Gastrocnemius medialis (tissue), 4 donors: ENCODE data around the gene SLC7A4. TPM values are rescaled to one million over a fixed set of nuclear protein-coding genes. Genes with fewer than 3 reads are reported as not detected.
"Not testable (repeated sequence)": the region's sequence is repeated elsewhere in the genome, so short reads cannot be mapped to it uniquely, and the experiment has no call there.

Source experiments
- ATAC-seq, 2 donors: fragments of 150-250 bp; one replicate each; pipeline ENCODE4 v1.9.1; 2016
- DNase-seq, 2 donors: peaks; one replicate each; pipeline ENCODE4 v3.0.0-alpha.2; 2019
- H3K27ac ChIP-seq, 4 donors: fragments of 200-600 bp; sonication (generic); 1 replicate in 1 of 4; 2 replicates in 3 of 4; pipeline ENCODE4 v1.5.1; 2016 to 2018; ENCODE audit warnings: mild to moderate bottlenecking in 2 of 4, moderate library complexity in 1 of 4
- H3K27me3 ChIP-seq, 3 donors: fragments of 200-600 bp; sonication (generic) in 2 of 3; 1 replicate in 1 of 3; 2 replicates in 2 of 3; pipeline versions ENCODE4 v1.5.1 to v1.6.0; 2016 to 2019; ENCODE audit warnings: mild to moderate bottlenecking in 1 of 3, moderate library complexity in 1 of 3
- H3K36me3 ChIP-seq, 2 donors: fragments of 200-600 bp; sonication (generic) in 1 of 2; one replicate each; pipeline ENCODE4 v1.5.1; 2017 to 2018
- H3K4me1 ChIP-seq, 2 donors: fragments of 200-600 bp; sonication (generic) in 1 of 2; one replicate each; pipeline ENCODE4 v1.5.1; 2016 to 2017; ENCODE audit warnings: mild to moderate bottlenecking in 2 of 2
- H3K4me3 ChIP-seq, 4 donors: fragments of 200-600 bp; sonication (generic) in 3 of 4; 1 replicate in 1 of 4; 2 replicates in 3 of 4; pipeline ENCODE4 v1.5.1; 2016 to 2019; ENCODE audit warnings: mild to moderate bottlenecking in 2 of 4
- H3K9me3 ChIP-seq, 3 donors: fragments of 200-600 bp; sonication (generic) in 2 of 3; 1 replicate in 1 of 3; 2 replicates in 2 of 3; pipeline ENCODE4 v1.5.1; 2016 to 2019
- CTCF ChIP-seq, 5 experiments: fragments of 450-650 bp in 3 of 5; fragments of 200-600 bp in 2 of 5; sonication (generic) in 2 of 5; IDR thresholded peaks in 4 of 5; conservative IDR thresholded peaks in 1 of 5; 1 replicate in 4 of 5; 2 replicates in 1 of 5; pipeline ENCODE4 v1.5.1; 2016 to 2019; ENCODE audit warnings: antibody characterized with exemption in 5 of 5, mild to moderate bottlenecking in 3 of 5, moderate library complexity in 3 of 5
- POLR2A ChIP-seq, 2 donors: fragments of 450-650 bp; IDR thresholded peaks; one replicate each; pipeline ENCODE4 v1.6.1; 2017; ENCODE audit warnings: antibody characterized with exemption in 2 of 2, mild to moderate bottlenecking in 2 of 2, moderate library complexity in 2 of 2
- in situ Hi-C, 4 donors: fragments of 200-750 bp; cut with MboI; loops; one replicate each; pipeline versions ENCODE4 v1.15.0 to v1.8.0; 2017; ENCODE audit warnings: low sequenced_read_pairs in 4 of 4
- intact Hi-C: fragments of 100-400 bp; cut with DNase I; formaldehyde crosslinking; loops from one replicate; pipeline ENCODE4 v1.15.1; 2023; ENCODE audit warnings: low total_unique reads
- total RNA-seq, 4 donors: library from RNA; depleted of rRNA; stranded (reverse); fragments of >200 nt; gene quantifications; one replicate each; pipeline versions ENCODE4 v1.1.0 to v1.2.3, GENCODE V29; 2016

Gene SLC7A4
- total RNA-seq, 4 donors from 2014 or later, result not detected

GRCh38 chr22:21010426-21011113 is 21.8 kb downstream of the SLC7A4 start:
- ATAC-seq, result no peak
- Histone ChIP-seq H3K36me3 (no peaks in the 10 kb centered on the region), H3K27ac (no peak overlapping the region), H3K9me3 (no peaks in the 10 kb centered on the region), H3K27me3 (no peaks in the 10 kb centered on the region), H3K4me1 (peaks cover 10 to 20% of the 10 kb centered on the region in 2 donors), H3K4me3 (no peak overlapping the region)
- in situ Hi-C loops (no loop called here), intact Hi-C loops (no loop called here)
- DNase-seq, result no peak
- TF ChIP-seq CTCF (IDR thresholded peaks at IDR 0.05 in 4 of 5, conservative IDR thresholded peaks at IDR 0.05 in 1 of 5), result no peak
- no peak for TF ChIP-seq POLR2A (IDR thresholded peaks at IDR 0.05)

GRCh38 chr22:21009638-21010425 is 22.5 kb downstream of the SLC7A4 start:
- intact Hi-C loops (loop anchor here (10.0 kb wide), 1 partner anchor 125 kb away; no protein-coding TSS in a partner anchor), in situ Hi-C loops (loop anchor here in 1 of 4 donors (10.0 kb wide), 1 partner anchor 125 kb away; no protein-coding TSS in a partner anchor)
- H3K27ac ChIP-seq, result no peak overlapping the region
- no peak for DNase-seq
- H3K4me3 ChIP-seq, result no peak overlapping the region
- H3K27me3 ChIP-seq, result no peaks in the 10 kb centered on the region
- no peak for TF ChIP-seq CTCF (IDR thresholded peaks at IDR 0.05 in 4 of 5, conservative IDR thresholded peaks at IDR 0.05 in 1 of 5)
- no peak for TF ChIP-seq POLR2A (IDR thresholded peaks at IDR 0.05)
- H3K4me1 ChIP-seq, result peaks cover 6 to 12% of the 10 kb centered on the region in 2 donors
- ATAC-seq, result no peak
- no peaks in the 10 kb centered on the region for H3K36me3 ChIP-seq
- H3K9me3 ChIP-seq, result no peaks in the 10 kb centered on the region

GRCh38 chr22:21009208-21009607 is 23.2 kb downstream of the SLC7A4 start:
- not testable (repeated sequence) for H3K27ac ChIP-seq, H3K36me3 ChIP-seq, H3K27me3 ChIP-seq, H3K4me3 ChIP-seq, DNase-seq, H3K4me1 ChIP-seq, H3K9me3 ChIP-seq, ATAC-seq
- in situ Hi-C loops (loop anchor here in 1 of 4 donors (10.0 kb wide), 1 partner anchor 124 kb away; no protein-coding TSS in a partner anchor), intact Hi-C loops (loop anchor here (10.0 kb wide), 1 partner anchor 124 kb away; no protein-coding TSS in a partner anchor)

GRCh38 chr22:21003782-21004181 is 28.6 kb downstream of the SLC7A4 start:
- no peak for DNase-seq
- Histone ChIP-seq H3K27me3 (no peaks in the 10 kb centered on the region), H3K4me3 (no peak overlapping the region), H3K27ac (peak overlapping the region; percentile 92 to 99 (median 98)), H3K4me1 (peaks cover 26 to 36% of the 10 kb centered on the region in 2 donors), H3K36me3 (peaks cover 0 to 17% of the 10 kb centered on the region in 2 donors), H3K9me3 (no peaks in the 10 kb centered on the region)
- TF ChIP-seq POLR2A (IDR thresholded peaks at IDR 0.05), result no peak
- no peak for TF ChIP-seq CTCF (IDR thresholded peaks at IDR 0.05 in 4 of 5, conservative IDR thresholded peaks at IDR 0.05 in 1 of 5)
- no peak for ATAC-seq
- intact Hi-C loops, result loop anchor here (10.0 kb wide), 1 partner anchor 119 kb away; no protein-coding TSS in a partner anchor
- in situ Hi-C loops, result loop anchor here in 1 of 4 donors (10.0 kb wide), 1 partner anchor 119 kb away; no protein-coding TSS in a partner anchor
